Prostate gland (tissue), 2 donors: ENCODE measurements around the gene ROR1. TPM values are rescaled to one million over a fixed set of nuclear protein-coding genes. Genes with fewer than 3 reads are reported as not detected.

Experiments used
- DNase-seq: peaks from one replicate; pipeline ENCODE4 v3.0.0-alpha.2; 2019; ENCODE audit warnings: low spot score
- H3K27ac ChIP-seq, 2 donors: fragments of 200-600 bp; sonication (generic); 2 replicates each; pipeline ENCODE4 v1.5.1; 2017 to 2019
- H3K27me3 ChIP-seq: fragments of 200-600 bp; sonication (generic); replicated peaks from 2 replicates; pipeline ENCODE4 v1.5.1; 2019; ENCODE audit not compliant: insufficient read depth
- H3K36me3 ChIP-seq, 2 donors: fragments of 200-600 bp; sonication (generic); 1 replicate in 1 of 2; 2 replicates in 1 of 2; pipeline versions ENCODE4 v1.5.1 to v1.8.1; 2017 to 2019
- H3K4me1 ChIP-seq: fragments of 200-600 bp; sonication (generic); replicated peaks from 2 replicates; pipeline ENCODE4 v1.5.1; 2019
- H3K4me3 ChIP-seq, 2 donors: fragments of 200-600 bp; sonication (generic); 2 replicates each; pipeline ENCODE4 v1.5.1; 2017 to 2019
- H3K9me3 ChIP-seq: fragments of 200-600 bp; sonication (generic); 2 replicates; pipeline ENCODE4 v1.5.1; 2017
- POLR2A ChIP-seq: fragments of 450-650 bp; IDR thresholded peaks from one replicate; pipeline ENCODE4 v1.6.1; 2016; ENCODE audit warnings: antibody characterized with exemption, mild to moderate bottlenecking
- POLR2AphosphoS5 ChIP-seq: sonication (generic); formaldehyde crosslinking; IDR thresholded peaks from one replicate; pipeline ENCODE4 v1.6.1; 2017; ENCODE audit warnings: antibody characterized with exemption
- whole genome bisulfite sequencing: methylation state at CpG from one replicate; pipeline ENCODE4 v1.1.5; 2018; 5-methylcytosine and 5-hydroxymethylcytosine counted together
- intact Hi-C: fragments of 100-400 bp; cut with DNase I; formaldehyde crosslinking; loops from one replicate; pipeline ENCODE4 v1.14.2; 2022
- total RNA-seq, 2 donors: library from RNA; depleted of rRNA; stranded (reverse); fragments of >200 nt; gene quantifications; one replicate each; pipeline ENCODE4 v1.1.0, GENCODE V29; 2016
- TF ChIP-seq, protein P1 (sequence below), 4 experiments: fragments of 200-600 bp in 2 of 4; fragments of 450-650 bp in 2 of 4; sonication (generic) in 2 of 4; IDR thresholded peaks; 1 replicate in 3 of 4; 2 replicates in 1 of 4; pipeline ENCODE4 v1.5.1; 2016 to 2019; ENCODE audit warnings: antibody characterized with exemption in 4 of 4, mild to moderate bottlenecking in 2 of 4, moderate library complexity in 2 of 4

ROR1 gene
- total RNA-seq, 2 donors from 2014 or later: 7.3 to 11.1 TPM

DNA sequence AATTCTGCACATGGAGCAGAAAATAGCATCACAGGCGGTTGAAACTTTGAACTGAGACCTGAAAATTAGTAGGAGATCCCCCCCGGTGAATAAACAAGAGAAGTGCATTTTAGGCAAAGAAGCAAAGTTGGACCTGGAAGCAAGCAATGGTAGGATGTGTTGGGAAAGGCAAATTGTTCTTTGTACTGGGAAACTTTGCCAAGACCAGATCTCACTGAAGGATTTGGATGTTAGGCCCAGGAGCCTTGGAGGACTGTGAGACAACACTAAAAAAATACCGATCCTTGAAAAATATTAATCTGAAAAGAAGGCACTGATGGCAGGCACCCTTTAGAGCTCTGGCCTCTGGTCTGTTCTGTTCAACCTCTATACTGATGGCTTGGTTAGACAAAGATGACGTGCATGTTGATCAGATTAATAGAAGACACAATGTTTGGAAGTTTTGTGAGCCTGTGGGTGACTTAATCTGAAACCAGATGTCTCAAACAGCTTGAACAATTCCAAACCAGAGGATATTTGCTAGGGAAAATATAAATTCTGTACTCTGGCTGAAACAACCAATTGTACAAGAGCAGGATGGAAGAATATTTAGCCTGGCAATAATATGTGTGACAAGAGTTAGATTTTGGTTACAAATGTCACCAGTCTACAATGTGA, 108.4 kb downstream of the ROR1 start:
- no peaks in the 10 kb centered on the region for H3K4me1 ChIP-seq
- no peak overlapping the region for H3K27ac ChIP-seq
- H3K9me3 ChIP-seq: no peaks in the 10 kb centered on the region
- no peaks in the 10 kb centered on the region for H3K27me3 ChIP-seq
- intact Hi-C loops: no loop called here
- no peak overlapping the region for H3K4me3 ChIP-seq
- TF ChIP-seq, protein P1, sequence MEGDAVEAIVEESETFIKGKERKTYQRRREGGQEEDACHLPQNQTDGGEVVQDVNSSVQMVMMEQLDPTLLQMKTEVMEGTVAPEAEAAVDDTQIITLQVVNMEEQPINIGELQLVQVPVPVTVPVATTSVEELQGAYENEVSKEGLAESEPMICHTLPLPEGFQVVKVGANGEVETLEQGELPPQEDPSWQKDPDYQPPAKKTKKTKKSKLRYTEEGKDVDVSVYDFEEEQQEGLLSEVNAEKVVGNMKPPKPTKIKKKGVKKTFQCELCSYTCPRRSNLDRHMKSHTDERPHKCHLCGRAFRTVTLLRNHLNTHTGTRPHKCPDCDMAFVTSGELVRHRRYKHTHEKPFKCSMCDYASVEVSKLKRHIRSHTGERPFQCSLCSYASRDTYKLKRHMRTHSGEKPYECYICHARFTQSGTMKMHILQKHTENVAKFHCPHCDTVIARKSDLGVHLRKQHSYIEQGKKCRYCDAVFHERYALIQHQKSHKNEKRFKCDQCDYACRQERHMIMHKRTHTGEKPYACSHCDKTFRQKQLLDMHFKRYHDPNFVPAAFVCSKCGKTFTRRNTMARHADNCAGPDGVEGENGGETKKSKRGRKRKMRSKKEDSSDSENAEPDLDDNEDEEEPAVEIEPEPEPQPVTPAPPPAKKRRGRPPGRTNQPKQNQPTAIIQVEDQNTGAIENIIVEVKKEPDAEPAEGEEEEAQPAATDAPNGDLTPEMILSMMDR (IDR thresholded peaks at IDR 0.05): no peak
- no peak for TF ChIP-seq POLR2AphosphoS5
- TF ChIP-seq POLR2A: no peak
- WGBS: 66% methylated on average over 4 of the region's 4 CpGs
- no peak for DNase-seq
- H3K36me3 ChIP-seq: no peaks in the 10 kb centered on the region

DNA sequence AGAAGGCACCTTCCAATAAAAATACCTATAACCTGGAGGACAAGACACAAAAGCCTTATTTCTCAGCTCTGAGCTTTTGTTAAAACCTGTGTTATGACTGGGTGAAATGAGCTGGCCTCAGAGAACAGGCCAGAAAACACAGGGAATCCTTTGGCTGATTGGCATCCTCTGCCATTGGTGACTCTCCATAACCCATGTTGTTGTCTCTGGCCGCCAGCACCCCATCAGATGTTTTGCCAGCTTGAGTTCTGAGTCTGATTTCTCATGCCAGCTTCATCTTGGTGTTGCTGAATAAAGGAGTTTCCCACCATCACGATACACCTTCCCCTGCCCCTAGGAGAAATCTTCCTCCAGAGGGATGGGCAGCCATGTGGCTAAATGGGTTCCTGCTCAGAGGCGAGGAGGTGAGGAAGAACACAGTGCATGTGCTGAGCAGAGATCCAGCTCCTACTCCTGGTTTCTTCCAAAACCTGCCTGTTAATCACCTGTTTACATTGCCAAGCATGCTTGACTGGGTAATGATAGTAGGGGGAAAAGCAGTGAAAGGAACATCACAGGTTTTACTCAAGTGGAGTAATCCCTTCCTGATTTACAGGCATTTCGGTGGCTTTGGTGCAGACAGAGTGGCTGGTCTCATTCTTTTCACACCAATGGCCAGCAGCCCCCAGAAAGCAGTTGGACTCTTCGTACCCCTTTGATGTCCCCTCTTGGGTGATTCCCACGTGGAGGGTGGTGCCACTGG, 109.8 kb downstream of the ROR1 start:
- Histone ChIP-seq H3K4me1 (no peaks in the 10 kb centered on the region), H3K9me3 (no peaks in the 10 kb centered on the region), H3K4me3 (no peak overlapping the region), H3K27me3 (no peaks in the 10 kb centered on the region), H3K36me3 (no peaks in the 10 kb centered on the region), H3K27ac (no peak overlapping the region)
- no peak for DNase-seq
- WGBS: 46% methylated on average over 6 of the region's 6 CpGs
- intact Hi-C loops: no loop called here
- TF ChIP-seq POLR2AphosphoS5 (no peak), POLR2A (no peak)
- TF ChIP-seq, protein P1 (IDR thresholded peaks at IDR 0.05): no peak

DNA sequence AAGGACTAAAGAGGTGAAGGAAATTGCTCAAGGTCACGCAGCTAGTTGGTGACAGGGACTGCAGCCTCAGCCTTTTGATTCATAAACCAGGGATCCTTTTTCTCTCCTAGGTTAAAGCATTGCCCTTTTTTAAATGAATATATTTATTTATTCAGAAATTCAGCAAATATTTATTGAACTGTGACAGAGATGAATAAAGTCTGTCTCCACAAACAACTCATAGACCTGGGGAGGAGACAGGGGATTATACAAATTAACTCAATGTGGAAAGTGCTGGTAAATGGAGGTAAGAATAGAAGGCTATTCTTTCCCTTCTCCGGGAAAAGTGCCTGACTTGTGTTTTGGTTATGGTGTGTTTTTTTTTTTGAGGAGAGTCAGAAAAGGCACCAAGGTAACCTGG, 110.7 kb downstream of the ROR1 start:
- intact Hi-C loops: no loop called here

DNA sequence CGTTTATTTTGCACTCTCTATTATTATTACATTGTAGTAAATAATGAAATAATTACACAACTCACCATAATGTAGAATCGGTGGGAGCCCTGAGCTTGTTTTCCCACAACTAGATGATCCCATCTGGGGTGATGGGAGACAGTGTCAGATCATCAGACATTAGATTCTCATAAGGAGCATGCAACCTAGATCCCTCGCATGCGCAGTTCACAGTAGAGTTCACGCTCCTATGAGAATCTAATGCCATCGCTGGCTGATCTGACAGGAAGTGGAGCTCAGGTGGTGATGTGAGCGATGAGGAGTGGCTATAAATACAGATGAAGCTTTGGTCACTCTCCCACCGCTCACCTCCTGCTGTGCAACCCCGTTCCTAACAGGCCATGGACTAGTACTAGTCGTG, 112.1 kb downstream of the ROR1 start:
- H3K27me3 ChIP-seq: no peaks in the 10 kb centered on the region
- WGBS: 92% methylated on average over 10 of the region's 10 CpGs
- no peak overlapping the region for H3K27ac ChIP-seq
- H3K4me1 ChIP-seq: no peaks in the 10 kb centered on the region
- H3K4me3 ChIP-seq: no peak overlapping the region
- TF ChIP-seq POLR2A (no peak), POLR2AphosphoS5 (no peak)
- TF ChIP-seq, protein P1 (IDR thresholded peaks at IDR 0.05): no peak
- no peak for DNase-seq
- no peaks in the 10 kb centered on the region for H3K9me3 ChIP-seq
- no peaks in the 10 kb centered on the region for H3K36me3 ChIP-seq
- intact Hi-C loops: no loop called here

More for the DNA sequence above, 110.7 kb downstream of the ROR1 start:
- TF ChIP-seq POLR2AphosphoS5 (no peak), POLR2A (no peak)
- TF ChIP-seq, protein P1 (IDR thresholded peaks at IDR 0.05): no peak
- Histone ChIP-seq H3K4me1 (no peaks in the 10 kb centered on the region), H3K27me3 (no peaks in the 10 kb centered on the region), H3K36me3 (no peaks in the 10 kb centered on the region), H3K27ac (no peak overlapping the region), H3K9me3 (no peaks in the 10 kb centered on the region), H3K4me3 (no peak overlapping the region)
- DNase-seq: no peak
- WGBS: 89% methylated on average over 2 of the region's 2 CpGs

DNA sequence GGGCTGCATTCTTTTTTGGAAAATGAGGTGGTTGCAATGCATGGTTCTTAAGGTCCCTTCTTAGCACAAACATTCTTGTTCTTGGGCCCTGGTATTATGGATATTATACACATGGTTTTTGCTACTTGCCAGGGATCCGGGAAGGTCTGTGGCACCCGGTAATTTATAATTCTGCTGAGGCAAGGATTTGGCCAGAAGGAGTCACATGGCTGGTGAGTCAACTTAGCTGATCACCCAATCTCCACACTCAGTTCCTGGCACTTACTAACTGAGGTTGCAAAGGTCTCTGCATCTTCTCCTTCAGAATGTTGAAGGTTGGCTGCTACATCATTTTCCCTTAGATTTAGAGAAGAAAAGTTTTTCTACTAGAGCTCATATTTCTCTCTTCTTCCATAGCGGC, 112.5 kb downstream of the ROR1 start:
- DNase-seq: no peak
- Histone ChIP-seq H3K36me3 (no peaks in the 10 kb centered on the region), H3K4me1 (no peaks in the 10 kb centered on the region), H3K4me3 (no peak overlapping the region), H3K27me3 (no peaks in the 10 kb centered on the region), H3K27ac (no peak overlapping the region), H3K9me3 (no peaks in the 10 kb centered on the region)
- intact Hi-C loops: no loop called here
- WGBS: 70% methylated on average over 3 of the region's 3 CpGs
- TF ChIP-seq, protein P1 (IDR thresholded peaks at IDR 0.05): no peak
